HK-2 (cell line): ENCODE data around the gene ADAMTS17.

ENCODE experiments used
- DNase-seq: peaks from one replicate; pipeline ENCODE4 v3.0.0-alpha.2; 2018; ENCODE audit not compliant: unreplicated experiment

Gene ADAMTS17

GRCh38 chr15:100199711-100200286 is 142.0 kb downstream of the ADAMTS17 start:
- no peak for DNase-seq

- no peak for DNase-seq
These were observed 143.3 kb downstream of the ADAMTS17 start for GRCh38 chr15:100198442-100198841.

DNA sequence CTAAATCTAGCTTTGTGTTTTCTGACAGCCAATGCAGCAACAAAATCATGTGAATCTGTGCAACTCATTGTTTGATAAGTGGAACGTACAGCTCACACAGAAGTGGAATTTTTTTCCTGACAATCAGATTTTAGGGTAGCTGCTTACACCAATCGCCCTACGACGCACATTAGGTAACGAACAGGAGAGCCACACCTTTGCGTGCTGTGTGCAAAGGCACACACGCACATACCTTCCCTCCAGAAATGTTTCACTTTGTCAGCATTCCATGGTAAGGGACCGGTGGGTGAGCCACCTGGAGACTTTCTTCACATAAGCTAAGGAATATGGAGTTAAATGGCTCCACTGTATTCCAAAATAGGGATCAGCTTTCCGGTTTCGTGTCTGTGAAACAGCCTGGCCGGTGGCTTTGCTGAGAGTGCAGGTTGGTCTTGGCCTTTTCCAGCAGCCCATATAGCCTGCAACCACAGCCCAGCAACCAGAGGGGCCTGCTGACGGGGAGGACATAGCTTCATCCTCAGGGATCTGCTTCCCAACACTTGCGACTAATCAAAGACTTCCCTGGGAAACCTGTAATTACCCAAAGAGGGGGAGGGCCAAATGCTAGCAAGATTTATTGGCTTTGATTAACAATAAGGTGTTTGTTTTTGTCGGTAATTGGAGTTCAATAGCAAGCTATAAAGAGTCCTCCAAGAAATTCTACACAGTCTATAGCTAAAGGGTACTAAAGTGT is 145.3 kb downstream of the ADAMTS17 start:
- no peak for DNase-seq

- no peak for DNase-seq
These were observed 146.8 kb downstream of the ADAMTS17 start for GRCh38 chr15:100194996-100195395.

- DNase-seq: no peak
These were observed 148.4 kb downstream of the ADAMTS17 start for GRCh38 chr15:100193277-100193860.

- no peak for DNase-seq
These were observed 149.4 kb downstream of the ADAMTS17 start for GRCh38 chr15:100192097-100193080.

DNA sequence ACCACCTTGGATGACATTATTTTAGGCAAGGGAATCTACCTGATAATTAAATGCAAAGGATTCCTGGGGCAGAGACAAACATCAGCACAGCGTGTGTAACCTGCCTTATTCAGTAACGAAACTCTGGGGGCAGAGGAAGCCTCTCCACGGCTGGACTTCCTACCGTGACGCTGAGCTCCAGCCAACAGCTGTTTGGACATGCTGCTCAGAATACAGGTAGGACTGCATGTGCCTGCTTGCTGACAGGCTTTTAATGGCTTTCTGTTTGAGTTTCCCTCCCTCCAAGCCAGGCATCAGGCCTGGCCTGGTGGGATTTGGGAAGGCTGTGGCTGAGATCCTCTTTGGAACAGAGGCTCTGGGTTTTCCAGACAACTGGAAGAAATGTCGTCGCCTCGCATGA is 150.6 kb downstream of the ADAMTS17 start:
- no peak for DNase-seq

DNA sequence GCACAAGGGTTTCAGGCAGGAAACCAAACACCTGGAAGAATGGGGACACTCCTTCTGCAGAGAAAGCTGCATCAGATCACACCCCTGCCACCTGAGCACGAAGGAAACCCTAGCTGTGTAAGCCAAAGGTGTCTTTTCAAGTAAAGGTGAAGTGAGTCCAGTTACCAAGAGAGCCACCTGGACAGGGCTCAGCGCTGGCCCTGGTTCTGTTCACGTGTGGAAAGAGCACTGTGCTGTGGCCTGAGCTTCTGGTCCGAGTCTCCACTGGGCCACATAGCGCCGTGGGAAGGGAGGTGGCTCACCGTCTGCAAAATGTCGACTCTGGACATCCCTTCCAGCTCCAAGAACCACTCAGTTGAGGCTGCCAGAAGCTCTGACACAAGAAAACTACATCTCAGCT is 151.1 kb downstream of the ADAMTS17 start:
- DNase-seq: no peak

DNA sequence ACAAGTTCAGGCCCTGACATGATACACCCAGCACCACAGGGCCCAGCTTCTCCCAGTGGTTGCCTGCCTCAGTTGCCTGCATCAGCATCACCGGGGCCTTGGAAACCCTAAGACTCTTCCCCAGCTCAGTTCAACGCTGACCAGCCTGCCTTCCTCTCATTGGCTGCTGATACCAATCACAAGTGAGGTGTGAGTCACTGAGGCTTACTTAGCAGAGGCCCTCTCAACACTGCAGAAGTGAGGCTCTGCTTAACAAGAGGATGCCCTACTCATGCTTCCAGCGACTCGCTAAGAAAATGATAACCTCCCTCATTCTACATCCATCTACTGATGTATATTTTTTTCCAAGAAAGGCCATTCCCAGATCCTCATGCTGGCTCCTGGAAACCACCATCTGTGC is 151.9 kb downstream of the ADAMTS17 start:
- no peak for DNase-seq

DNA sequence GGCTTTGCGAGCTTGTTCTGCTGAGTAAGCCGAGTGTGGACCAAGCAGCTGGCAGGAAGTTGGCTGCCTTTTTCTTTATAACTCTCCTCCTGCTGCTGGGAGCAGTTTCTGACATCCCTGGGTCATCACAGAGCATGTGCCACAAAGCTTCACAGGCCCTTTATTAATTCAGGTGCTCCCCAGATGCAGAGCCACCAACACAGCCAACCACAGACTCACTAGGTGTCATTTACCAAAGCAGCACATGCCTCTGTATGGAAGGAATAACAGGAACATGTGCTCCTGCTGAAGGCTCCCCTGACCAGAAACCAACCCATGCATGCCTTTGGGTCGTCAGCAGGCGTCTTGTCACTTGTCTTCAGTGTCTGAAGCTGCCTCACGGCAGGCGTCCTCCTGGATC is 152.5 kb downstream of the ADAMTS17 start:
- no peak for DNase-seq

DNA sequence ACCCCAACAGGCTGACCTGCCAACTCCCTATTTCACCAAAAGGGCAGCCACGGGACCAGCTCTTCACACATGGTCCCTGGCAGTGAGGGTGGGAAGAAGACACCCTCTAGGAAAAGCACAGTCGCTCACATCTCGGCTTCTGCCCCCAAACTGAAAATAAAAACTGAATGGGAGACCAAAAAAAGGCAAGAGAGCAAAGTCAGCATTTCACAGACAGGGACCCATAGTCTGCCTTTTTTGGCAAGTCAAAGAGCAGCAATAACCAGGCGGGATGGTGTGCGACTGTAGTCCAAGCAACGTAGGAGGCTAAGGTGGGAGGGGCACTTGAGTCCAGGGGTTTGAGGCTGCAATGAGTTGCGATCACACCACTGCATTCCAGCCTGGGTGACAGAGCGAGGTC is 154.1 kb downstream of the ADAMTS17 start:
- DNase-seq: no peak

DNA sequence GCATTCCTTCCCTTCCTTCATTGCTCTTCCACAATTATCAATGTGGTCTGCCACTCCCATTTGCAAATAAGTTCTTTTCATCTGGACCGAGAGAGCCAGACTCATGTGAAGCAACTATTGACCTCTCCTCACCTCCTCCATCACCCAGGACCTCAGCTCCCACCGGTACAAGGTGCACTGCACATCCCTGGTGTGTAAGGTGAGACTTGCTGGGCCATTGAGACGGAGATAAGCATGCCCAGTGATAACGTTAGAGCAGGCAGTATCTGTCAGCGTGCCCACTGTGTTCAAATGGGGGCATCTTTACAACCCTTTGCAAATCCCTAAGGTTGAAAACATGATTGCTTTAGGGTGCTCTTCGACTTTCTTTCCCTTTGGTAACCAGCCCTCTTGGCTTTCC is 154.8 kb downstream of the ADAMTS17 start:
- no peak for DNase-seq

GRCh38 chr15:100186366-100186765 is 155.4 kb downstream of the ADAMTS17 start:
- DNase-seq: no peak

- DNase-seq: no peak
These were observed 157.8 kb downstream of the ADAMTS17 start for GRCh38 chr15:100183921-100184495.

DNA sequence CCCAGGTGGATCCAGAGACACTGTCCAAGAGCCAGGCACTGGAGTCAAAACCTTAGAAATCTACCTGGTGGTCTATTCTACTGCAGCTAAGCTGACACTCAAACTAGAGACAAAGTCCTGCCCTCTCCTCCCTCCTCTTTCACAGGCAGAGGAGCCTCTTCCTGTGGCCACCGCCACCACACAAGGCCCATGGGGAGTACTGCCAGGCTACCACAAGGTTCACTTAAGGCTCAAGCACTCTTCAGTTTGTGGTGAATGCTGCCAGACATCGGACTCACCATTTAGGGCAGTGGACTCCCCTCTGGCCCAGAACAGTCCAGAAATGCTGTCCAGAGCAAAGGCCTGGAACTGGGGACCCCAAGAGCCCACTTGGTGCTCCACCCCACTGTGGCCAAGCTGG is 160.9 kb downstream of the ADAMTS17 start:
- no peak for DNase-seq

- DNase-seq: no peak
These were observed 166.2 kb downstream of the ADAMTS17 start for GRCh38 chr15:100175406-100176114.

GRCh38 chr15:100174904-100175275 is 166.9 kb downstream of the ADAMTS17 start:
- no peak for DNase-seq

- DNase-seq: no peak
These were observed 167.4 kb downstream of the ADAMTS17 start for GRCh38 chr15:100174159-100174903.

DNA sequence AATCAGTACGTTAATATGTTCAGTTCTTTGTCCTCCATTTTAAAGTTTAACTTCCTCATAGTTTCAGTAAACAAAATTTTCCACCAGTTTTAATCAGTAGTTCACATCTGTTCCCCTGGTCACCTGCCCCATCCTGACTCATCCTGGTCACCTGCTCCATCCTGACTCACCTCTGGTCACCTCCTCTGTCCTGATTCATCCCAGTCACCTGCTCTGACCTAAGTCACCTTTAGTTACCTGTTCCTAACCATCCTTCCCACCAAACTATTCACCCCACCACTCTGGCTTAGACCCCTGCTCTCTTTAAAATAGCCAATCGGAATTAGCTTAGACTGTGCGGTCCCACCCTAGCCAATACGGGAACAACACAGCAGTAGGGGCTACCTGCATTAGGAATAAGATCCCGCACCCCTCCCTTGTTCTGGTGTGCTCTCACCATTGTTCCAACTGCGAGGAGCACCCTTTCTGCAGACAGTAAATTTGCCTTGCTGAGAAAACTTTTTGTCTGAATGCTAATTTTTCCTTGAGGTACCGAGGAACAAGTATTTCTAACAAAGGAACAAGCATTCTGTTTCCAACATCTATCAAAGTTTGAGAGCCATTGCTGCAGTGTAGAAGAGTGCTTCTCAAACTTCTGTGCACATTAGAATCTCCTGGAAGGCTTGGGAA is 169.3 kb downstream of the ADAMTS17 start:
- no peak for DNase-seq

DNA sequence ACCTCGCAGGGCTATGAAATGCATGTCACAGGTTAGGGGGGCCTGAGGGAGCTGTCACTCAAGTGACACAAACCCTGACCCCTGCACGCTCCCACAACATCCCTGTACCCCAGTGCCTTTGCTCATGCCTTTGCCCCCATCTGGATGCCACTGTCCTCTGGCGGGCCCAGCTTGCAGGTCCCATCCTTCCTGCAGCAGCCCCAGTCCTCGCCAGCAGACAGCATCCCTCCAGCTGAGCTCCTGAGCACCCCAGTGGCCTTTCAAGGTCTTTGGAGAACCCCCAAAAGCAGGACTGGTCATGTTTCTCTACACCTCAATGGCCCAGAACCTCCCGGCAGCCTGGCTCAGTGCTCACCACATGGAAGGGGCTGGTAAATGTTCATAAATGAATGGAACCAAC is 170.4 kb downstream of the ADAMTS17 start:
- no peak for DNase-seq
